Spleen (tissue), 7 donors: ENCODE measurements around the gene DTD1.

ENCODE experiments used
- CTCF ChIP-seq, 11 experiments: fragments of 200-600 bp in 7 of 11; fragments of 450-650 bp in 4 of 11; sonication (generic) in 4 of 11; IDR thresholded peaks in 8 of 11; conservative IDR thresholded peaks in 3 of 11; 1 replicate in 7 of 11; 2 replicates in 4 of 11; pipeline versions ENCODE4 v1.4.0 to v1.8.0; 2016 to 2021; ENCODE audit warnings: antibody characterized with exemption in 11 of 11, inconsistent platforms in 4 of 11, mild to moderate bottlenecking in 1 of 11
- POLR2A ChIP-seq, 3 donors: fragments of 450-650 bp; IDR thresholded peaks; one replicate each; pipeline ENCODE4 v1.5.1; 2017; ENCODE audit warnings: antibody characterized with exemption in 3 of 3, mild to moderate bottlenecking in 1 of 3
- donor health status: DM: no; HTN: no; CAD: no; lungs with moderate emphysema.
- donor health status: DM: no; HTN: no; CAD: no.
- donor health status: DM: no; HTN: no; CAD: no.

GRCh38 chr20:18811904-18812303 is 224.1 kb downstream of the DTD1 start:
- TF ChIP-seq POLR2A (IDR thresholded peaks at IDR 0.05): no peak
- TF ChIP-seq CTCF (IDR thresholded peaks at IDR 0.05 in 8 of 11, conservative IDR thresholded peaks at IDR 0.05 in 3 of 11): no peak
